ENCODE results near the gene FBXO17.

FBXO17 gene

DNA sequence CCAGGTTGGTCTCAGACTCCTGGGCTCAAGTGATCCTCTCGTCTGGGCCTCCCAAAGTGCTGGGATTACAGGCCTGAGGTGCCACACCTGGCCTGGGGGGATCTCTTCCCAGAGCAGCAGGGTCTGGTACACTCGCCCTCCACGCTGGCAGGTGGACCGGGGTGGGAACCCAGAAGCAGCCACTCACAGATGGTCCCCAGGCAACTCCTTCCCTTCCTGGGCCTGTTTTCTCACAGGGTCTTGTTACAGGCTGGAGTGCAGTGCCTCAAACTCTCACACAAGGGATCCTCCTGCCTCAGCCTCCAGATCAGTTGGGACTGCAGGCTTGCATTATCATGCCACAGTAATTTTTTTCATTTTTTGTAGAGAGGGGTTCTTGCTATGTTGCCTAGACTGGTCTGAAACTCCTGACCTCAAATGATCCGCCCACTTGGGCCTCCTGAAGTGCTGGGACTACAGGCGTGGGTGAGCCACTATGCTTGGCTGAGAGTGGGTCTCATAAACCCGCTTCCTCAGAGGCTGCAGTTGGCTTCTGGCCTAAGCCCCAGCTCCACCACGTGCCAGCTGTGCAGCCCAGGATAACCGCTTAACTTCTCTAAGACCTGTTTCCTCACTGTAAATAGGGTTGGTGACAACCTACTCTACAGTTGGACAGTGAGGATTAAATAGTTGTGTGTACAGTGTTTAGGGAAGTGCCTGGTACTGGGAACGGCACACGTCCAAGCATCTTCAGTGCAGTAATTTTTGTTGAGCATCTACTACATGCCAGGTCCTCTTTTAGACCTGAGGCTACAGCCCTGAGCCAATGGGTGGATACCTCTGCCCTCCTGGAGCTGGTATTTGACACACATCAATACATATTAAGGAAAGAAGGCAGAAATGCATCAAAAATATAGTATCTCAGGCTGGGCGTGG, 62.7 kb downstream of the FBXO17 start:
- DNase-seq = no peak

DNA sequence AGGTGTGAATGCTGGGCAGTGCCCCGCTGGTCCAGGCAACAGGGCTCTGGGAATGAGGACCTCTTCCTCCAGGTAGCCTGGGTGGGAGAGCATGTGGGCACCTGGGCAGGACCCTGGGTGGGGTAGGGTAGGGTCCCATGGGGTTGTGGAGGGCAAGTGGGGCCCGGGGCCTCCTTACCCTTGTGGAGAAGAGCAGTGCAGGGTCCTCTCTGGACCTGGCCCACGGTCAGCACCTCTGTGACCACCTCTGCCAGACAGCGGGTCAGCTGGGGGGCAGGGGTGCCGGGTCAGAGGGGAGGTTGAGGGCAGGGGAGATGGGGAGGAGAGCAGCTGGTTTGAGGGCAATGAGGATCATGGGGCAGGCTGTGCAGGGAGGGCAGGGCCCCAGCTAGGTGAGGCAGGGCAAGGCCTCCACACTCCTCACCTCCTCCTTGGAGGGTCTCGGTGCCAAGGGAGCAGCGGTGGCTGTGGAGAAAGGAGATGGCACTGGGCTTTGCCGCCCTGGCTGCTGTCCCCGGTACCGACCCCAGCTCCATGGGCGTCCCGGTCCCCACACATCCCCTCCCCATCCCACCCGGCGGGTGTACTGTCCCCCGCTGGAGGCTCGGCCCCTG, 64.0 kb downstream of the FBXO17 start:
- no peak for DNase-seq

DNA sequence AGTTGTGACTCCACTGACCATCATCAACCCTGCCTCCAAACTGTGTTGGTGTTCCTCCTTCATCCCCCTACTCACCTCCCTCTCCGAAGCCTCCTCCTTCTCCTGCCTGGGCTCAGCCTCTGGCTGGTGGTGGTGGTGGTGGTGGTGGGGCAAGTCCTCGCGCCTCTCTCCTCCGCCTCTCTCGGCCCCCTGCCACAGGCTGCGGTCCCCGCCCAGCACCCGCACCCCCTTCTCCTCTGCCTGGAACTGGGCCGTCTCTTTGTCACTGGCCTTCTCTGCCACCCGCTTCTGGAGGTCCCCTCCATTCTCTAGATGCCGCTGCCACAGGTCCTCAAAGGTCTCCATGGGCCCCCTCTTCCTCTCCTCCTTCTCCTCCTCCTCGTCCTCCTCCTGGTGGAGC, 65.1 kb downstream of the FBXO17 start:
- no peak for DNase-seq

DNA sequence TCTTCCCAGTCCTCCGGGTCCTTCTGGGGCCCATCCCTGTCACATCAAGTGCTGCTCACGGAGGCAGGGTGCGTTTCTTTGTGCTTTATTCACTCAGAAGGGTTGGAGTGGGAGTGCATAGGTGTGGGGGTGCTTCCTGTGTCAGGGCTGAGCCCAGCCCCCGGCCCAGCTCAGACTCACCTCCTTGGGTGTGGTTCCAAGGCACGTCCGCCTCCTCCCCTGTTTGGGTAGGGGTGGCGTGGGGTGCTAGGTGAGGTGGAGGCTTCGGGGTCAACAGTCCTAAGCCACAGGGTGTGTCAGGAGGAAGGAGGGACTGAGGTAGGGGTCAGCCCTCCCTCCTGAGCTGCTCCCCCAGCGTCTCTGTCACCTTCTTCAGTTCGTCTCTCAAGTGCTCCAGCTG, 66.6 kb downstream of the FBXO17 start:
- no peak for DNase-seq

DNA sequence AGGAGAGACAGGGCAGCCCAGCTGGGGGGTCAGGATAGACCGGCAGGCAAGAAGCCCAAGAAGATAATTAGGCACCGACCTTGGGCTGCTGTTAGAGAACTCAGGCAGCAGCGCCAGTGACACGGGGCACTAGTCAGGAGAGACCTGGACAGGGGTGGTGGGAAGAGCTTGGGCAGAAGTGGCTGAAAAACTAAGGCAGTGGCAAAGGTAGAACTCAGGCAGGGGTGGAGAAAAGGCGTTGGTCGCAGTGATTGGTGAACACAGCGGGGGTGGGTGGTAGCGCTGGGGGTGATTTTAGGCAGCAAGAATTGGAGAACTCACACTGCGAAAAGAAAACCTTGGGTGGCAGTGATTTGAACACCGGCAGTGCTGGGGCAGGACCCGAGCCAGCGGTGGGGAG, 67.9 kb downstream of the FBXO17 start:
- DNase-seq = no peak

DNA sequence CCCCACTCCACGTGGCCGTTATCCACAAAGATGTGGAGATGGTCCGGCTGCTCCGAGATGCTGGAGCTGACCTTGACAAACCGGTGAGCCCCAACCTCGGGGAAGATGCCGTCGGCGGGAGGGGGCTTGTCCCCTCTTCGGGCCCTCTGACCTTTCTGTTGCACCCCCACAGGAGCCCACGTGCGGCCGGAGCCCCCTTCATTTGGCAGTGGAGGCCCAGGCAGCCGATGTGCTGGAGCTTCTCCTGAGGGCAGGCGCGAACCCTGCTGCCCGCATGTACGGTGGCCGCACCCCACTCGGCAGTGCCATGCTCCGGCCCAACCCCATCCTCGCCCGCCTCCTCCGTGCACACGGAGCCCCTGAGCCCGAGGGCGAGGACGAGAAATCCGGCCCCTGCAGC, 68.3 kb downstream of the FBXO17 start:
- DNase-seq = no peak

- DNase-seq = no peak
These were observed 69.9 kb downstream of the FBXO17 start for GRCh38 chr19:38905620-38906019.

DNA sequence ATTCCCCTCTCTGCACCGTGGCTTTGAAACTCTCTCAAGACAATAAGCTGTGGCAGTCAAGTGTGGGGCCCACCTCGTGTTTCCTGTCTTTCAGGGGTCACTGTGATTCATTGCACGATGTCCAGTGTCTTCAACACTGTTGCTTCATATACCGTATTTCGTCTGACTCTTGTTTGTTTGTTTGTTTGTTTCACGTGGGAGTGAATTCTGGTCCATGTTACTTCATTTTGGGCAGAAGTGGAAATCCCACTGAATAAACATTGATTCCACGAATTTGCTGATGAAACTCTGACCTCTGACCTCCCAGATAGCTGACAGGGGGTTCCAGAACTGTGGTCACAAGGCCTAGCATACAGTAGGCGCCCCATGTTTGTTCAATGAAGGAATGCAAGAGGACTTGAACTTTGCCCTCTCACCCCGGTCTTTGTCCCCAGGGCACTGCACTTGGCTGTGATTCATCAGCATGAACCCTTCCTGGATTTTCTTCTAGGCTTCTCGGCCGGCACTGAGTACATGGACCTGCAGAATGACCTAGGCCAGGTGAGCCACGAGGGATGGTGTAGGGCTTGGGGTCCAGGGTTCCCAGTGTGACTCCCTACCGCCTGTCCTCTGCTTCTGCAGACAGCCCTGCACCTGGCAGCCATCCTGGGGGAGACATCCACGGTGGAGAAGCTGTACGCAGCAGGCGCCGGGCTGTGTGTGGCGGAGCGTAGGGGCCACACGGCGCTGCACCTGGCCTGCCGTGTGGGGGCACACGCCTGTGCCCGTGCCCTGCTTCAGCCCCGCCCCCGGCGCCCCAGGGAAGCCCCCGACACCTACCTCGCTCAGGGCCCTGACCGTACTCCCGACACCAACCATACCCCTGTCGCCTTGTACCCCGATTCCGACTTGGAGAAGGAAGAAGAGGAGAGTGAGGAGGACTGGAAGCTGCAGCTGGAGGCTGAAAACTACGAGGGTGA, 70.7 kb downstream of the FBXO17 start:
- DNase-seq = no peak

DNA sequence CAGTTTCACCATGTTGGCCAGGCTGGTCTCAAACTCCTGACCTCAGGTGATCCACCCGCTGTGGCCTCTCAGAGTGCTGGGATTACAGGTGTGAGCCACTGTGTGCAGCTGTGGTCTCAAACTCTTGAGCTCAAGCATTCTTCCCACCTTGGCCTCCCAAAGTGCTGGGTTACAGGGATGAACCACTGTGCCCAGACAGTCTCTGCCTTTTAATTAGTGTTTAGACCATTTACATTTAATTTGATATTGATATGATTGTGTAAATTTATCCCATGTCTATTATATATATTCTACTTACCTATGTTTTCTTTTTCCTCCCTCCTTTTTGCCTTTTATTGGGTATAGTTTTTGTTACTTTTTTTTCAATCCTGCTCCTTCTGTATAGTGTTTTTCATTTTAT, 73.9 kb downstream of the FBXO17 start:
- DNase-seq = no peak

DNA sequence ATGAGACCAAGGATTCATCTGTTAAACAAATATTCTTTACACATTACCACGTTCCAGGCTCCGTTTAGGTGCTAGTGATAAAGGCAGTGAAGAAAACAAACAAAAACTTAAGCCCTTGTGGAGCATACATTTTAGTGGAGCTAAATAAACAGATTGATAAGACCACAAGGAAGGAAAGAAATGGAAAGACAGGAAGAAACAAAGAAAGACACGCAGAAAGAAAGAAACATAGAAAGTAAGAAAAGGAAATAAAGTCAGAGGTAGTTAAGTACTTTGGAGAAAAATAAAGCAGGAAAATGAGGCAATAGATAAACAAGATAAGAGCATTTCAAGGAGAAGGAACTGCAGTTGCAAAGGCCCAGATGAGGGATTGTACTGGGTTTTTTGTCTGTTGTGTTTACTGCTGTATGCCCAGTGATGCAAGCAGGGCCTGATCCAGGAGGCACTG, 74.8 kb downstream of the FBXO17 start:
- DNase-seq = no peak

DNA sequence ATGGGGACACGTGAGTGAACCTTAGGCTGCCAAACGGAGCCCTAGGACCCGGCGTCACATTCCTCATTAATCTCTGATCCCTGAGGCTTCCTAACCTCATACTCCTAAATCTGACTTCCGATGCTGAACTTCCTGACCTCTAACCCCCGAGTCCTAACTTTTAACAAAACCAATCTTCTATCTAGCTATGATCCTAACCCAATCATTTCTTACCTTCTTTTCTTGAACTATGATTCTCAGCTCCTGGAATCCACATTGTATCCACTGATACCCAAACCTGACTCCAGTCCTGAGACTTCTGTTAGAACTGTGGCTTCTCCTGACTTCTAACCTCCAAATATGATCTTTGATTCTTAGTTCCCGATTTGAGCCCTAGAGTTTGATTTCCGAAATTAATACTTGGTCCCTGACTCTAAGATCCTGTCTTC, 75.3 kb downstream of the FBXO17 start:
- DNase-seq = no peak

DNA sequence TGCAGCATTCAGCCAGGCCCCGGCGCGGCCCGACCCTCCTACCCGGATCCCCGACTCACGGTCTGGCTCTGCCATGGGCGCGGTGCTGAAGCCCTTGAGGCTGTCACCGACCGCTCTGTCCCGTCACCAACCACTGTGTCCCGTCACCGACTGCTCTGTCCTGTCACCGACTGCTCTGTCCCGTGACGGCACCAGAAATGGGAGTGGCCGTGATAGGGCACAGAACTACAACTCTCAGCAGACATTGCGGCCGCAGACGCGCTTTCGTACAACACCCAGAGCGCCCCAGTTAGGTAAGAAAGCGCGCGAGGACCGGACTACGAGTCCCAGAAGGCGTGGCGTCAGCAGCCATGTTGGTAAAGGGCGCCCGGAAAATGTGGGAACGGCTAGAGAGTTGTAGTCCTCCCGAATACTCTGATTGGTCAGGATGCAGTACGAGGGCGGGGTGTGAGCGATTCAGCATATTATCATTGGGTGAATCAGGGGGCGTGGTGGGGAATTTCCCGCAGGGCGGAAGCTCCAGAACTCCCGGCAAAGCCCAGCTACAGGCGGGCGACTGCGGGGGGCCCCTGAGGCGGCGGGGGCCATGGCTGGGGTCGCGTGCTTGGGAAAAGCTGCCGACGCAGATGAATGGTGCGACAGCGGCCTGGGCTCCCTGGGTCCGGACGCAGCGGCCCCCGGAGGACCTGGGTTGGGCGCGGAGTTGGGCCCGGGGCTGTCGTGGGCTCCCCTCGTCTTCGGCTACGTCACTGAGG, 75.9 kb downstream of the FBXO17 start, which contains the start of the genes NFKBIB and SIRT2:
Gene NFKBIB, plus strand, starts transcription at position 523 of the 755 bp plus-strand sequence. Its CDS starts 64 bp downstream, at position 587.
Gene SIRT2, minus strand, starts transcription at position 172 of the 755 bp plus-strand sequence. Its CDS starts 97 bp downstream, at position 75.
- peak; percentile 99 for DNase-seq

DNA sequence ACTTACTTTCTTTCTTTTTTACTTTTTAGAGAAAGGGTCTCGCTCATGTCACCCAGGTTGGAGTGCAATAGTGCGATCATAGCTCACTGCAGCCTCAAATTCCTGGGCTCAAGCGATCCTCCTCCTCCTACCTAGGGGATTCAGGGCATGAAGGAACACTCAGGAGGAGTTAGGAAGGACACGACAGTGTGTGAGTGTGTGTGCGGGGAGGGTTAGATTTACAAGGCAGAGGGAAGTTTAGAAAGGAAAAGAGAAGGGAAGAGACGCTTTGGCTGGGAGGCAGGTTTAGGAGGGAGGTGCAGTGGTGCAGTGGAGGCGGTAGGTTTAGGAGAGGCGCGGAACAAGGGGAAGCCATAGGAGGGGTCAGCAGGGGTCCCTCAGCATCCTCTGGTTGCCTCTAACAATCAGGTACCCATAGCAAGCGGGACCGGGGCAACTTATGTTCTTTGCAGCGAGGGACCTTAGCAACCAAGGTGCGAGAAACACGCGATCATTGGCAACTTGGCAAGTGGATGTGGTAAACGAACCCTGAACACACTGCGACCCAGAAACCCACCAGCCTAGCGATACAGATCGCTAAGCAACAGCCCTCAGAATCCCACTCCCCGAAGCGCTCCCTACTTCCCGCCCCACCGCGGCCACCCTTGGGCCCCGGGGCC, 76.6 kb downstream of the FBXO17 start:
- no peak for DNase-seq

DNA sequence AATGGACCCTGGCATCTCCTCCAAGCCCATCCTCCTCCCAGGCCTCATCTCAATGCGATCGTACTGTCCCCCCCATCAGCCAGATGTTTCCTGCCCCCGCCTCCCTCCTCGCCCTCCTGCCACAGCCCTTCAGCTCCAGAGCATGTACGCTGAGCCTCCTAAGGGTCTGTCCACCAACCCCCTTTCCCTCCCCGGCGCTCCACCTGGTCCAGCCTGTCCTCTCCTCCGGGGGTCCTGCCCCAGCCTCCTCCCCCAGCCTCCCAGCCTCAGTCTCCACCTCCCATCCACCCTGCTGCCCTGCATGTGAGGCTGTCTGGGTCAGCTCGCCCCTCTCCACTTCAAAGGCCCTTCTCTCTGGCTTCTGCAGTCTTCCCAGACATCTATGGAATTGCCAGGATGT, 80.6 kb downstream of the FBXO17 start:
- no peak for DNase-seq

DNA sequence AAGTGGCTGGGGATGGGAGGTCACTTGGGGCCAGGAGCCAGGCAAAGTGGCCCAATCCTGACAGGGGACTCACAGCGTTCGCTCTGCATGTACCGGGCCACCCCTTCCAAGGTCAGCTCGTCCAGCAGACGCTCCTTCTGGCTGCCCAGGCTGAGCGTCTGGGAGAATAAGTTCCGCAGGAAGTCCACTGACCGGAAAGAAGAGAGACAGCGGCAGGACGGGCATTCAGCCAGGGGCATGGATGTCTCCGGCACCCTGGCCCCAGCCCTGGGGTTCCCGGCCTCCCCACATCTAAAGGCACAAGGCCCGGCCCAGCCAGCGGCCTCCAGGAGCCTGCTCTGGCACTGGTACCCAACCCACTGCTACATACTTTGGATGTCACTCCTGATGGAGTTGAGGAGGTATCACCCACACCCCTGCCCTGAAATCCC, 82.2 kb downstream of the FBXO17 start:
- DNase-seq = no peak

DNA sequence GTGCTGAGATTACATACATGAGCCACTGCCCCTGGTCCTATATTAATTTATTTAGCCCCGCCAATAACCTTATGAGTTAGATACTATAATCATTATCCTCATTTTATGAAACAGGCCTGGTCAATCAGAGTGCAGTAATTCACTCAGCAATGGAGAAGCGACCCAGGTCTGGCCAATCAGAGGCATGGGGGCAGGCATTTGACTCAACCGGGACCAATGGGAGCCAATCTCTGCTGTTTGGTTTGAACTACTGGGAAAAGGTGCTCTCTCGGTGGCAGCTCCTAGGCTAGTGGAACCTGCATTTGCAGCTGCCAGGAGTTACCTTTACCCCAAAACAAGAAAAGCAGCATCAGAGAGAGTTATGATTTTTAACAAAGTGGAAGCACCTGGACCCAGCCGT, 82.7 kb downstream of the FBXO17 start:
- DNase-seq = no peak

- DNase-seq = no peak
These were observed 83.8 kb downstream of the FBXO17 start for GRCh38 chr19:38891771-38892170.

Measured in right forelimb (tissue), 1 donor.